ENCODE data around the gene ALDH1L2.

- no peak for TF ChIP-seq CTCF (IDR thresholded peaks at IDR 0.05)
- TF ChIP-seq POLR2A (IDR thresholded peaks at IDR 0.05) = no peak
These were observed 53.1 kb downstream of the ALDH1L2 start for GRCh38 chr12:105030820-105031807.
